COLO668 (cell line): ENCODE measurements around the gene NMNAT1.
"Not testable (repeated sequence)": the region's sequence is repeated elsewhere in the genome, so short reads cannot be mapped to it uniquely, and the experiment has no call there.

ENCODE experiments used
- DNase-seq: peaks from one replicate; lab custom pipeline; 2025; ENCODE audit not compliant: unreplicated experiment; lab: John Stamatoyannopoulos, UW

The NMNAT1 gene

DNA sequence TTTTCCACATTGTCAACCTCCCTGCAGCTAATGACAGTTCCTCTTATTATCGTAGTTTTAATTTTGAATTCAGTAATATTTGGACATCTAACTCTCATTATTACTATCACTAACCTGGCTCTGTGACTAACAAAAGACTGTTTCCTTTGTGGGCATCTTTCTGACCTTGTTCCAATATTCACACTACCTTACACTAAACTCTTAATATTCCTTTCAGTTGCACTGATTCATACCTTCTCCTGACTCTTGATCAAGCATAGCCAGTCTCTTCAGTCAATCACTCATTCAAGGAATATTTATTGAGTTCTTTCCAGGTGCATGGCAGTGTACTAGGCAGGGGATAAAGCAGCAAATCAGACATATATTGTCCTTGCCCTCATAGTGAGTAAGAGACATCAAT lies 25.4 kb upstream of the NMNAT1 start:
- DNase-seq, result no peak

DNA sequence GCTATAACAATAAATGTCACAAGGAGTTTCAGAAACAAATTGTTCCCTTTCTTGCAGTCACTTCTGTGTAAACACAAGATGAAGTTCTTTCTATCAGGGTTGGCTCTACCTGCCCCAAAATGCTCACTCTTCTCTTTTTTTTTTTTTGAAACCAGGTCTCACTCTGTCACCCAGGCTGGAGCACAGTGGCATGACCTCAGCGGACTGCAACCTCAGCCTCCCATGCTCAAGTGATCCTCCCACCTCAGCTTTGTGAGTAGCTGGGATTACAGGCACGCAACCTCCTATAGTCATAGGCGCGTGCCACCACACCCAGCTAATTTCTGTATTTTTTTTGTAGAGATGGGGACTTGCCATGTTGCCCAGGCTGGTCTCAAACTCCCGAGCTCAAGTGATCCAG lies 22.7 kb upstream of the NMNAT1 start:
- no peak for DNase-seq

DNA sequence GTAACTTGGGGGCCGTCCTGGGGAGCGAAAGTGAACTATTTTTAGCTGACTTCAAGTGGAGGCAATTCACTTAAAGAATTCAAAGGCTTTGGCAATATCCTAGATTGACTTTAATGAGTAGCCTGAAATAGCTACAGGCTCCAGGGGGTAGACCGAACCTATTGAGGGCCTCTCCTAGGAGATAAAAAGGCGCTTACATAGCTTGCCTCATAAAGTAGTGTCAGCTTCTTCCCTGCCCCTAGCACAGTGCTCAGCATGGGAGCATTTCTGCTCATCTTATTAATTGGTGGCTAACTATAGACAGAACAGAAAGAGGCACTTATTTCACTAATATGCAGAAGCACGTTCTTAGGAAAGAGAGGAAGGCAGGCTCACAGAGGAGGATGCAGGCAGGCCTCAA lies 20.9 kb upstream of the NMNAT1 start:
- no peak for DNase-seq

DNA sequence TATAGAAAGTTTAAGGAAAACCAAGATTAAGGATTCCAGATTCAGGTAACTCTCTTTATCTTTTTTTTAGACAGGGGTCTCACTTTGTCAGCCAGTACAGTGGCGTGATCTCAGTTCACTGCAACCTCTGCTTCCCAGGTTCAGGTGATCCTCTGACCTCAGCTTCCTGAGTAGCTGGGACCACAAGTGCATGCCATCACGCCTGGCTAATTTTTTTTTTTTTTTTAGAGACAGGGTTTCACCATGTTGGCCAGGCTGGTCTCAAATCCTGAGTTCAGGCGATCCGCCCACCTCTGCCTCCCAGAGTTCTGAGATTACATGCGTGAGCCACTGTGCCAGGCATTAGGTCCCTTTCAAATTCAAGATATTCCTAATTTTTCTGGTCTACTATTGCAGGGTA lies 16.0 kb upstream of the NMNAT1 start:
- no peak for DNase-seq

DNA sequence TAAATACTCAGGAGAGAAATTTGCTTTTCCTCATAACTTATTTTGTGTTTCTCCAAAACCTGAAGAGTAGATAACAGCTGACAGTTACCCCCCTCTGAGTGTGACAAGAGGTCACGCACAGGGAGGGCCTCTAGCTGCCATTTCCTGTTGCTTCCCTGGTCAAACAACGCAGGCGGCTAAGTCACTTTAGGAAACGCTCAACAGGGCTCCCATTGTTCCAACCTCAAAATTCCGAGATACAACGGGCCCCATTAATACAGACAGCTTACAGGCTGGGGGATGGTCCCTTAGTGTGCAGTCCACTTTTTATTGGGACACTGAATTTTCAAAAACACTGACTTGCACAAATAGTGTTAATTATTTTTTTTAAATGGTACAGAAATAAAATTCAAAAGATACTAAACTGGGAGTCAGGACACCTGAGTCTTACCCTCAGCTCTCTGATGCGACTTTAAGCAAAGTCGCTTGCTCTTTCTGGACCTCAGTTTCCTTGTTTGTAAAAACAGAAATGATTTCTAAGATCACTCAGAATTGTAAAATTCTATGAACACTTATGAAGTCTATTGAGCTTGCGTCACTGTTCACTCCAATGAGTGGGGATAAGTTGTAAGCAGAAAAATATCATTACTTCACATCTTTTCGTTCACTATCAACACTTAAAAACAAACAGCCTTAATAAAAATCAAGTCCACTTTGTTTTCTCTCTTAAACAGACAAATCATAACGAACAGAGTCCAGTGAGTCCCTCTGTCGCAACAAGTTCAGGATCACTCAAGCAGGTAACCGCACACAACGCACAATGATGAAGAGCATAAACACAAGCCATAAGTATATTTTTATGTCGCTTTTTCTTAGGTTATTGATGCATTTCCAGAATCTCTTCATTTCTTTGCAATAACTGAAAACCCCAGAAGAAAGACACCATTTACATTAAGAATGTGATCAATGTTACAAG lies 13.6 kb upstream of the NMNAT1 start:
- no peak for DNase-seq

DNA sequence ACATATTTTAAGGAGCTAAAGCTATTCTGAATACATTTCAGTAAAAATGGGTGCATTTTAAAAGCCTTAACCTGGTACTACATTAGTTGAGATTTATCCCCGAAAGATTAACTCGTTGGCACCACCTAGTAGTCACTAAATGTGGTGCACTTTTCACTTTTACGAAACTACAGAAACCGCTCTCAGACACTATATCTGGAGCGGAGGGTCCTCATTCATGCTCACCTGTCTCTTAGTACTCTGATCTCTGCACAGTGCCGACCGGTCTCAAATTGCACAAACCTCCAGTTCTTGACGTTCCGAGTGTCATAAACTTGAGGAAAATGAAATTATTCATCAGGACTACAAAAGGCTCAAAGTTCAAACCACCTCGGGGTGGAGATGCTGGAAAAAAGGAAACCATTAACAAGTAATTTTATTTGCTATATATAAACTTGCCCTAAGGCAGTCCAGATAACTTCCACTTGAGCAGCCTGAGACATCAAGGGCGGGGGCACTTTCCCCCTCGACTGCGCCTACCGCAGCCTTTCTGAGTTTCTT lies 806 bp upstream of the NMNAT1 start:
- DNase-seq, result peak; percentile 46

DNA sequence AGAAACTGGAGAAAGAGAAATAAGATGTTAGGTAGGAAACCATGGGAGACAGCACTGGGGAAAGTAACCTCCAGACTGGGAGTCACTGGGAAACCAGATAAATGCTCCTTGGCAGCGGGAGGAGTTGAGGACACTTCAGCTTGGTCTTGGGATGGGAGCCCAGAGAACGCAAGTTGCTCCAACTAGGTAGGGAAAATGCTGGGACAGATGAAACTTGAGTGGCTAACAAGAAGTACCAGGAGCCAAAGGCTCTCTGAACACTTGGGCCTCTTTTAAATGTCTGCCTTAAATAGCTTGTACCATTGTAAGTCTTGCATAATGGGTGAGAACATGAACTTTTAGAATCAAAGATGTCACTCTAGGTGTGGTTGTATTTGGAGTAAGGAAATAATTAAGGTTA lies 3.0 kb downstream of the NMNAT1 start:
- DNase-seq, result no peak

- no peak for DNase-seq
Measured at GRCh38 chr1:9957726-9958125, 14.5 kb downstream of the NMNAT1 start.

DNA sequence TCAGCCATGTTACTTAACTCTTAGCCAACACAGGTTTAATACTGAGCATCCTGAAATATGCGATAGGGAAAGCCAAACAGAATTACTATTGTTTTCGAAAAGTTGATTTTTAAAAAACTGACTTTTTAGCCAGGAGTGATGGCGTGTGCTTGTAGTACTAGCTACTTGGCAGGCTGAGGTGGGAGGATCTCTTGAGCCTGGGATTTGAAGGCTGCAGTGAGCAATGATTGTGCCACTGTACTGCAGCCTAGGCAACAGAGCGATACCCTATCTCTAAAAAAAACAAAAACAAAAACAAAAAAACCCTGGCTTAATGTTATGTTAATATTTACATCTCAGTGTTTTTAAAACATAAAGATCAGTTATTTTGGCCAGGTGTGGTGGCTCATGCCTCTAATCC lies 16.7 kb downstream of the NMNAT1 start:
- no peak for DNase-seq

GRCh38 chr1:9960706-9961562 lies 17.7 kb downstream of the NMNAT1 start:
- peak; percentile 70 for DNase-seq

DNA sequence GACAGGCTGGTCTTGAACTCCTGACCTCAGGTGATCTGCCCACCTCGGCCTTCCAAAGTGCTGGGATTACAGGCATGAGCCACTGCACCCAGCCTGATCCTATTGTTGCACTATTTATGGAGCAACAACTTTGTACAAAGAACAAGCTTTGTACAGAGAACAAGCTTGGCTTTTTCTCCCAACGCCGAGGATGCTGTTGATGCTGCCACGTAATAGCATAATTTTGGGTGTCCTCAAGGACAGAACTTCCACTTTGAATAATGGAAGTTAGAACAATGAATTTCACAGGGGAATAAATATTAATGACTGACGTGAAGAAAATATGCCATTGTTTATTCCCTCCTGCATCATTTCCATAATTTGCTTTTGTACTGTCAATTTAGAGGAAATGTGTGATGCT lies 41.0 kb downstream of the NMNAT1 start:
- no peak for DNase-seq

DNA sequence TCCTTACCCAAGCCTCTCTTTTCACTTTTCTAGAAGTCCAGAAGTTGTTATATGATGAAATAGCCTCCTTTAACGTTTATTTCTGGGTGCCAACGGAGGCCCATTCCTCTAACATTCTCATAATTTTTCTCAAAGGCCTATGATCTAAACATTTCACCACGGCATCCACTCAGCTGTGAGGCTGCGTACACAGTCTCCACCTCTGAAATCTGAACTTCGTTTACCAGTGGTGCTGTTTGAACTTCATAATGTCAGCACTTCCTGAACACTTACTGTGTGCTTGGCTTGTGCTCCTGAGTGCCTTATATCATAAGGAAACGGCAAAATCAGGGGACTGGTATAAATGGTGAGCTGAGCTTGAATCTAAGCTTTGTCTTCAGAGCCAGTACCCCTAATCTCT lies 41.7 kb downstream of the NMNAT1 start:
- DNase-seq, result no peak

GRCh38 chr1:9989773-9990172 lies 46.5 kb downstream of the NMNAT1 start:
- DNase-seq, result no peak

DNA sequence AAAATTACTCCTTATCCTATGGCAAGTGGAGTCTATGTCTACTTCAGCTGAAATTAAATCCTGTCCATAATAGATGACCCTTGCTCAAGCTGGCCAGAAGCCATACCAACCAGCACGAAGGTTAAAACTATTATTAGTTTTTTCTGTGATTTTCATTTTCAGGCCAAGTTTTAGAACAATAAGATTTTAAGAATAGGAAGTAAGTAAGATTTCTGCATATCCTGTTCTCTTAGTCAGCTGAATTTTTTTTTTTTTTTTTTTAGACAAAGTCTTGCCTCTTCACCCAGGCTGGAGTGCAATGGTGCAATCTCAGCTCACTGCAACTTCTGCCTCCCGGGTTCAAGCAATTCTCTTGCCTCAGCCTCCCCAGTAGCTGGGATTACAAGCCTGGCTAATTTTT lies 47.7 kb downstream of the NMNAT1 start:
- no peak for DNase-seq

DNA sequence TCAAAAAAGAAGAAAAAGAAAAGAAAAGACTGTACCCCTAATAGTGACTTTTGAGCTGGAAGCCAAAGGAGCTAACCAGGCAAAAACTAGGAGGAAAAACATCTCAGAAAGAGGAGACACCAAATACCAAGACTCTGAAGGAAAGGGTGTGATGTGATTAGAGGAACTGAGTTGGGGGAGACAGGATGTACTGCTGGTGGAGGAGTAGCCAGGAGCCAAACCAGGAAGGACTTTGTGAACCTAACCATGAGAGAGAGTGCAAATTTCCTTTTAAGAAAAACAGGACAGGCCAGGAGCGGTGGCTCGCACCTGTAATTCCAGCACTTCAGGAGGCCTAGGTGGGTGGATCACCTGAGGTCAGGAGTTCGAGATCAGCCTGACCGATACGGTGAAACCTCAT lies 49.6 kb downstream of the NMNAT1 start:
- DNase-seq, result no peak

- no peak for DNase-seq
Measured at GRCh38 chr1:9993561-9994075, 50.3 kb downstream of the NMNAT1 start.

DNA sequence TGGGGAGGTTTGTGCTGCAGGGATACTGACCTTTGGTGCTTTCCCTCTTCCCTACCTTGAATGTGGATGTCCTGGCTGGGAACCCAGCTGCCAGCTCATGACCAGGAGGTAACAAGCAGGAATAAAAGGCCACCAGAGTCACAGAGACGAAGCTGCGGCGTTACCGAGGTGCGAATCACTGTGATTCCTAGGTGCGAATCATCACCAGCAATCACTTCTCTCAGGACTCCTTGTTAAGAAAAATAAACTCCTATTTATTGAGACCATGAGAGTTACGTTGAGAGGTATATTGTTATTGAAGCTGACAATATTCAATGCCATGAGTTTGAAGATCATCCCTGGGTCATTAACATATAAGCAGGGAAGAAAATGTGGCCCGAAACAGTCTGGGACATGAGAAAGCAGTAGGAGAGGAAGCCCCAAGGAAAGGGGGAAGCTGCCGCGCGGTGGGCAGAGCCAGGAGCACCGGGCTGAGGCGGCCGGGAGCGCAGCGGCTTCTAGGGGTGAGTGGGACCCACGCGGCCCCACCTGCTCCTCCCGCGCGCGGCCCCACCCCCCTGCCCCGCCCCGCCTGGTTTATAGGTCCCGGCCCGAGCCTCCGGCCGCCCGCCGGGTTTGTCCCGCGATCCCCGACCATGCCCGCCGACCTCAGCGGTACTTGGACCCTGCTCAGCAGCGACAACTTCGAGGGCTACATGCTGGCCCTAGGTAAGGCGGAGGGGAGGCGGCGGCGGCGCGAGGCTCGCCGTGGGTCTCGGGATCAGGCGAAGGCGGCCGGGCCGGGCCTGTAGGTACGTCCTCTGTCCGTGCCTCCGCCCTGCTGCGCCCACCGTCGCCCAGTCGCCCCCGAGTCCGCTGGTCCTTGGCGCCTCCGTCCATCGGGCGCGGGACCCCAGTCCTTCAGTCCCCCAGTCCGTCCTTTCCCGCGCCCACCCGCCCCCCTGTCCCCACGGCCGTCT lies 53.6 kb downstream of the NMNAT1 start, which contains the start of gene RBP7:
Gene RBP7 (plus strand): TSS at position 605 of the 959 bp plus-strand sequence. CDS start 31 bp downstream, at position 636.
- DNase-seq, result peak; percentile 60

- no peak for DNase-seq
Measured at GRCh38 chr1:10001016-10001665, 57.9 kb downstream of the NMNAT1 start.

GRCh38 chr1:10005248-10005647 lies 62.0 kb downstream of the NMNAT1 start:
- DNase-seq, result not testable (repeated sequence)

DNA sequence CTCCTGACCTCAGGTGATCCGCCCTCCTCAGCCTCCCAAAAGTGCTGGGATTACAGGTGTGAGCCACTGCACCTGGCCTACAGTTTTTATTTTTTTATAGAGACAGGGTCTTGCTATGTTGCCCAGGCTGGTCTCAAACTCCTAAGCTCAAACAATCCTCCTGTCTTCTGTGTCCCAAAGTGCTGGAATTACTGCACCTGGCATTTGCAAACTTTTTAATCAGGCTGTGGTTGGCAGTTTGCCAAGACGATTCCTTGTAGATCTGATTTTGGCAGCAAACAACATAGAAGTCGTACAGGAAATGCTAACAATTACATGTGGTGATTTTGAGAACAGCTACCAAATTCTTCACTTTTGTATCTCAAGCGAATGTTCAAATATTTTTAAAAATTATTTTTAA lies 63.9 kb downstream of the NMNAT1 start:
- peak; percentile 29 for DNase-seq
